ENCODE results near the gene PLS3.

- TF ChIP-seq TAF1 (IDR thresholded peaks at IDR 0.05; ENCODE audit: low read depth) (no peak), CTCF (IDR thresholded peaks at IDR 0.05; ENCODE audit: poor library complexity, severe bottlenecking) (no peak), POLR2AphosphoS5 (IDR thresholded peaks at IDR 0.05) (no peak)
Measured at GRCh38 chrX:115595049-115595448, 34.1 kb downstream of the PLS3 start.
